ENCODE results near the gene FYB1.

FYB1 gene

DNA sequence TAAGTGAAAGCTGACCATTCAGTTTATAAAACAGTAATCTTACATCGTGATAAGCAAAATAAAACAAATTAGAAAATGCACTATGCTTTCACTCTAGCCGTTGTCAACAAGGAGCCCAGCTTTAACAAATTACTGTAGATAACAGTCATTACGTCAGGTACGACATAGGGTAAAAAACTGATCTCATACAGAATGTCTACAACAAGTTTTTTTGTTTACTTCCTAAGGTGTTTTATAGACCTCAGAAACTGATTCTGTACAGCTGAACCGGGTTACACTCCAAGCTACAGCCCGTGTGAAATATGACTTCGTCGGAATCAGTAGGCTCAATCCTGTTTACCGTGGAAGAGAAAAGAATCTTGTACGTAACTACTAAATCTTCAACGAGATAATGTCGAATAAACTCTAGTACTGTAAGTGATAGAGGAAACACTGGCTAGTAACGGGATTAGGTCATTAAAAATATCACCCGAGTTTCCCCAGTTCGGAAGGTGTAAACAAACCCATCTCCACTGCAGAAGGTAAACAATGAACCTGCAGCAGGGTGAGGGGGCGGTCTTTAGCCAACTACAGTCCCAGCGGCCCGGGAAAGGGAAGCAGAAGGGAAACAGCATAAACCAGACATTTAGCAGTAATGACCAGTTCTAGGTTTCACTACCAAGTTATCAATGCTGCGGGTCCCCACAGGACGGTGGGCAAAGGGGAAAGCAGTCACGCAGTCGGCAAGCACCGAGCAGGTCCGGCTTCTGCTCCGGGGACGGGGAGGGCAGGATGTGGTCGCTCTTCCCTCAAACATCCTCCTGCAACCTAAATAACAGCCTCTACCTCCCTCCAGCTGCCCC is 146.2 kb downstream of the FYB1 start:
- no peak for DNase-seq (ENCODE audit: low read depth)
- peak overlapping the region; percentile 84 for H3K4me3 ChIP-seq (ENCODE audit: low read depth, low read length)
- TF ChIP-seq, protein P1, sequence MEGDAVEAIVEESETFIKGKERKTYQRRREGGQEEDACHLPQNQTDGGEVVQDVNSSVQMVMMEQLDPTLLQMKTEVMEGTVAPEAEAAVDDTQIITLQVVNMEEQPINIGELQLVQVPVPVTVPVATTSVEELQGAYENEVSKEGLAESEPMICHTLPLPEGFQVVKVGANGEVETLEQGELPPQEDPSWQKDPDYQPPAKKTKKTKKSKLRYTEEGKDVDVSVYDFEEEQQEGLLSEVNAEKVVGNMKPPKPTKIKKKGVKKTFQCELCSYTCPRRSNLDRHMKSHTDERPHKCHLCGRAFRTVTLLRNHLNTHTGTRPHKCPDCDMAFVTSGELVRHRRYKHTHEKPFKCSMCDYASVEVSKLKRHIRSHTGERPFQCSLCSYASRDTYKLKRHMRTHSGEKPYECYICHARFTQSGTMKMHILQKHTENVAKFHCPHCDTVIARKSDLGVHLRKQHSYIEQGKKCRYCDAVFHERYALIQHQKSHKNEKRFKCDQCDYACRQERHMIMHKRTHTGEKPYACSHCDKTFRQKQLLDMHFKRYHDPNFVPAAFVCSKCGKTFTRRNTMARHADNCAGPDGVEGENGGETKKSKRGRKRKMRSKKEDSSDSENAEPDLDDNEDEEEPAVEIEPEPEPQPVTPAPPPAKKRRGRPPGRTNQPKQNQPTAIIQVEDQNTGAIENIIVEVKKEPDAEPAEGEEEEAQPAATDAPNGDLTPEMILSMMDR (IDR thresholded peaks at IDR 0.05; ENCODE audit: control insufficient read depth, extremely low read depth, insufficient read depth), result no peak

DNA sequence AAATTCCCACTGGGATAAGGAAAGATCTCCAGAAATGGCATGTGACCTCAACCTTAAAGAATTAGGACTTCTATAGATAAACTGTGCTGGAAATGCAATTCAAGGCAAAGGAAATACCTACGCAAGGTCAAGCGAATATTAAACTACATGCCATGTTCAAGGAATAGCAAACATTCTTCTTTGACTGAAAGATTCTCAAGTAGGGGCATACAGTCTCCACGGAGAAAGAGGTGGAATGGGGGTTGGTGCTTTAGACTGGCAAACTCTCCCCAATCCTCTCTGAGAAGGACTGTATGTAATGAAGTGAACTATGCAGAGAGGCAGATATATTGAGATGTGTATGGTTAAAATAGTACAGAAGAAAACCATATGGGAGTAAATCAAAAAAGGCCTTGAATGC is 151.3 kb downstream of the FYB1 start:
- no peak overlapping the region for H3K4me3 ChIP-seq (ENCODE audit: low read depth, low read length)
- TF ChIP-seq, protein P1 (IDR thresholded peaks at IDR 0.05; ENCODE audit: control insufficient read depth, extremely low read depth, insufficient read depth), result no peak
- no peak for DNase-seq (ENCODE audit: low read depth)

DNA sequence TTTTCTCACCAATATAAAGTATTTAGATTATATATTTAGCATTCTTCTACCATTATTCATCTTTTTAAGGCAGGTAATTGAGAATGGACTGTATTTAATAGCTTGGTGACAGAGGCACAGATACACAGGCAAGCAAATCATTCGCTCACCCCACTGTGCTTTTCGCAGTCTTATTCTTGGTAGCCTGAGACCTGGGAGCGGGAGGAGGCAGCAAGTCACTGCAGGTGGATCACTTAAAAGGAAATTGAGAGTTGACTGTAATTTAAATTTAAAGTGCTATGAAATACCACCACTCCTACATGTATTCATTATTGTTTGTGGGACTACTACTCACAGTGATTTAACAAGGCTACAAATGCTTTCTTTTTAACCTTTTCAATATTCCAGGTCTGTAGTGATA is 154.9 kb downstream of the FYB1 start:
- DNase-seq (ENCODE audit: low read depth), result no peak
- H3K4me3 ChIP-seq (ENCODE audit: low read depth, low read length), result no peak overlapping the region
- TF ChIP-seq, protein P1 (IDR thresholded peaks at IDR 0.05; ENCODE audit: control insufficient read depth, extremely low read depth, insufficient read depth), result no peak

DNA sequence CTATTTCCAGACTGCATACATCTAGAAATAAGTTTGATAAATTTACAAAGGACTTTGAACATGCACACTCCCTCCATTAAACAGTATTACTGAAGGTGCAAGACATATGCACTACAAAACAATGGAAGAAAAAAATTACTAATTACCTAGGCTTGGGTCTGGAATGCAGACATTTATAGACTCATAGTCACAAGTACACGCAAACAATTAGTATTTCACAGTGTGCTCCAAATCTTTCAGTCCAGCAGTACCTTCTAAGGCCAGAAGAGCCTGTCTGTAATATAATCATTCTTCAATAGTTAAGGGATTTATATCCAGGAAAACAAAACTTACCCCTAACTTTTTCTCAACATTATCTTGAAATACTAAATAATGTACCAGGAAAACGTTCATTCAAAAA is 156.3 kb downstream of the FYB1 start:
- TF ChIP-seq, protein P1 (IDR thresholded peaks at IDR 0.05; ENCODE audit: control insufficient read depth, extremely low read depth, insufficient read depth), result no peak
- no peak for DNase-seq (ENCODE audit: low read depth)
- H3K4me3 ChIP-seq (ENCODE audit: low read depth, low read length), result no peak overlapping the region

DNA sequence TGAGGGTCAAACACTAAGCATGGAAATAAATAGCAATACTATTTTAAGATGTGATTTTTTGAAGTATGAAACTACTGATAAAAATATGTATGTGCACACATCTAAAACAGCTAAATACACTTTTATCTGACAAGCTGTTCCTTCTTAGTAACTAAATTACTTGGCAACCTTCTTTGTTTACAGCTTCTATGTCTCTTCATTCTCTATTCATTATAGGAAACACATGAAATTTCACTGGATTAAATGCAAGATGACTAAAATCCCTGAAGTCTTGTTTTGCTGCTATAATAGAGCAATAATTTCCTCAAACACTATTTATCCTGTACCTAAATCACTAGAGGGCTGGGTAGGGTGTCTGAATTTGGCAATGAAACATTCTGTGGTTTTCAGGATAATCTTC is 156.8 kb downstream of the FYB1 start:
- no peak for DNase-seq (ENCODE audit: low read depth)
- TF ChIP-seq, protein P1 (IDR thresholded peaks at IDR 0.05; ENCODE audit: control insufficient read depth, extremely low read depth, insufficient read depth), result no peak
- no peak overlapping the region for H3K4me3 ChIP-seq (ENCODE audit: low read depth, low read length)

DNA sequence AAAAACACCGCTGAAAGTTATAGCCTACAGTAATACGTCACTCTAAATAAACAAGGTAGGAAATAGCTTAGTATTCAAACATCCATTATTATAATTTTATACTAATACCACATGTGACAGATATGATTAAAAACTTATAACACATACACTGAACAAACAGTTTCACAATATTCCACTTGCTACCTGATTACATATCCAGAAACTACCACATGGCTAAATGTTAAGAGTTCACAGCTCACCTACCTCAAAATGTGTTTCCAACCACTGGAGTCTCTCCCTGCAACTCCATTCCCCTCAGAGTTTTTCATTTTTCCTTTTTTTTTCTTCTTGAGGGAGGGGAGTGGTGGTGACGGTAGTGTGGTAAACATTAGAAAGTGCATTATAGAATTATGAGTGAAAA is 157.3 kb downstream of the FYB1 start:
- H3K4me3 ChIP-seq (ENCODE audit: low read depth, low read length), result no peak overlapping the region
- DNase-seq (ENCODE audit: low read depth), result no peak
- TF ChIP-seq, protein P1 (IDR thresholded peaks at IDR 0.05; ENCODE audit: control insufficient read depth, extremely low read depth, insufficient read depth), result no peak

DNA sequence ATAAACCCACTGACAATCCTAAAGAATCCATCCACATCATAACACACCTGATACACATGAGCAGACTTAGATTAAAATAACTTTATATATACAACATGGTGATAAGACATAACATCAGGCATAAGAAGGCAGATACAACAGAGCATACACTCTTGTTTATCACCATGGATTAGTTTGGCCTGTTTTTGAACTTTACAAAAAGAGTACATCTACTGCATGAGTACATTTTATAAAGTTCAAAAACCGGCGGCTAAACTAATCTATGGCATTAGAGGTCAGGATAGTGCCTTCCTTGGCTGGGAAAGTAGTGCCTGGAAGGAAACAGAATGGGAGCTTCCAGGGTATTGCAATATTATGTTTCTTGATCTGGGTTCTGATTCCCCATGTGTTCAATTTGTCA is 160.3 kb downstream of the FYB1 start:
- TF ChIP-seq, protein P1 (IDR thresholded peaks at IDR 0.05; ENCODE audit: control insufficient read depth, extremely low read depth, insufficient read depth), result no peak
- DNase-seq (ENCODE audit: low read depth), result no peak
- no peak overlapping the region for H3K4me3 ChIP-seq (ENCODE audit: low read depth, low read length)
